ENCODE data around the gene ITCH.
"Not testable (repeated sequence)": the region's sequence is repeated elsewhere in the genome, so short reads cannot be mapped to it uniquely, and the experiment has no call there.

ITCH gene

GRCh38 chr20:34449674-34450592, 86.9 kb downstream of the ITCH start:
- no peak for DNase-seq (ENCODE audit: low read depth in 2 of 2, low spot score in 1 of 2)

GRCh38 chr20:34452281-34452982, 89.4 kb downstream of the ITCH start:
- no peak for DNase-seq (ENCODE audit: low read depth in 2 of 2, low spot score in 1 of 2)

DNA sequence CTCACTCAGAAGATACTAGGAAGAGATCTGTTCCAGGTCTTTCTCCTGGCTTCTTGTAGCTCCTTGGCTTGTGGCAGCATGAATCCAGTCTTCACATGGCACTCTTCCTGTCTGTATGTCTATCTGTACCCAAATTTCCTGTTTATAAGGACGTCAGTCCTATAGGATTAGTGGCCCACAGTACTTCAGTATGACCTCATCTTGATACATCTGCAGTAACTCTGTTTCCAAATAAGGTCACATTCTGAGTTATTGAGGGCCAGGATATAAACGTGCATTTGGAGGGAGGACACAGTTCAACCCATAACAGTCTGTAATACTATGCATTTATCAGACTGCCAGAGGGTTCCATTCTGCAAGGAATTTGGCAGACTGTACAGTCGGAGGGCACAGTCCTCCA, 95.6 kb downstream of the ITCH start:
- no peak for DNase-seq (ENCODE audit: low read depth in 2 of 2, low spot score in 1 of 2)

DNA sequence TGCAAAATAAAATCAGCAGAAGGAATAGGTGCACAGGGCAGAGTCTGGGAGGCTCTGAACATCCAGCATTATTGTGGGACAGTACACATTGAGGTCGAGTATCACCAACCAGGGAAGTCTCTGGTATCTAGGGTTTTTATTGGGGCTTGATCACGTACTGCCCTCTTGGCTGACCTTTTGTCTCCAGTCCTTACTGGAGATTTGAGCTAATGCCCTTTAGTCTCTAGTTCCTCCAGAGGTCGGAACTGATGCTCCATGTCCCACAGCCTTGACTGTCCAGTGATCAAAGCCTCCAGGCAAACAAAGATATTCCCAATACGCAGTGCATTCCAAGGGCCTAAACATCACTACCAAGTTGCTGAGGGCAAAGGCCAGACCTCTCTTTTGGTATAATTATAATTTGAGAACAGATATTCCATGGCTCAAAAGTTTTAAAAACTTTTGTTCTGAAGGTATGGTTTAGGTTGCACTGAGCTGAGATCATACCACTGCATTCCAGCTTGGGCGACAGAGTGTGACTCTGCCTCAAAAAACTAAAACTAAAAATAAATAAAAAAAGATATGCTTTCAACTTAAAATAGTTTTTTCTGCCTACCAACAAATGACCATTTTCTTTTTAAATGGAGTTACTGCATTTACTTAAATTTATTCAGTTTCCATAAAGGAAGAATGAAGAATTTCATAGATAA, 96.3 kb downstream of the ITCH start:
- no peak for DNase-seq (ENCODE audit: low read depth in 2 of 2, low spot score in 1 of 2)

GRCh38 chr20:34461779-34462087, 98.7 kb downstream of the ITCH start:
- no peak for DNase-seq (ENCODE audit: low read depth in 2 of 2, low spot score in 1 of 2)

GRCh38 chr20:34468951-34469350, 105.9 kb downstream of the ITCH start:
- no peak for DNase-seq (ENCODE audit: low read depth in 2 of 2, low spot score in 1 of 2)

- no peak for DNase-seq (ENCODE audit: low read depth in 2 of 2, low spot score in 1 of 2)
These were observed 109.3 kb downstream of the ITCH start for GRCh38 chr20:34472246-34472925.

- DNase-seq (ENCODE audit: low read depth in 2 of 2, low spot score in 1 of 2), result no peak
These were observed 110.3 kb downstream of the ITCH start for GRCh38 chr20:34473262-34473883.

GRCh38 chr20:34475979-34476736, 113.1 kb downstream of the ITCH start:
- DNase-seq (ENCODE audit: low read depth in 2 of 2, low spot score in 1 of 2), result peak; percentile 3 to 14

DNA sequence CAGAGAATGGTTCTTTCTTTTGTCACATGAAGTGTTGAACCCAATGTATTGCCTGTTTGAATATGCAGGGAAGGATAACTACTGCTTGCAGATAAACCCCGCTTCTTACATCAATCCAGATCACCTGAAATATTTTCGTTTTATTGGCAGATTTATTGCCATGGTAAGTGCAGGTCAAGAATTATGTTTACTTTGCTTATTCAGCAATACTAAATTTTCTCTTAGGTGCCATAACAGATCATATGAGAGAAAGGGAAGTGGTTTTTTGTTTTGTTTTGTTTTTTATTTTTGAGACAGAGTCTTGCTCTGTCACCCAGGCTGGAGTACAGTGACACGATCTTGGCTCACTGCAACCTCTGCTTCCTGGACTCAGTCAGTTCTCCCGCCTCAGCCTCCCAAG, 116.6 kb downstream of the ITCH start:
- no peak for DNase-seq (ENCODE audit: low read depth in 2 of 2, low spot score in 1 of 2)

- DNase-seq (ENCODE audit: low read depth in 2 of 2, low spot score in 1 of 2), result not testable (repeated sequence)
These were observed 119.1 kb downstream of the ITCH start for GRCh38 chr20:34482154-34482553.

- DNase-seq (ENCODE audit: low read depth in 2 of 2, low spot score in 1 of 2), result not testable (repeated sequence)
These were observed 120.6 kb downstream of the ITCH start for GRCh38 chr20:34483585-34484220.

DNA sequence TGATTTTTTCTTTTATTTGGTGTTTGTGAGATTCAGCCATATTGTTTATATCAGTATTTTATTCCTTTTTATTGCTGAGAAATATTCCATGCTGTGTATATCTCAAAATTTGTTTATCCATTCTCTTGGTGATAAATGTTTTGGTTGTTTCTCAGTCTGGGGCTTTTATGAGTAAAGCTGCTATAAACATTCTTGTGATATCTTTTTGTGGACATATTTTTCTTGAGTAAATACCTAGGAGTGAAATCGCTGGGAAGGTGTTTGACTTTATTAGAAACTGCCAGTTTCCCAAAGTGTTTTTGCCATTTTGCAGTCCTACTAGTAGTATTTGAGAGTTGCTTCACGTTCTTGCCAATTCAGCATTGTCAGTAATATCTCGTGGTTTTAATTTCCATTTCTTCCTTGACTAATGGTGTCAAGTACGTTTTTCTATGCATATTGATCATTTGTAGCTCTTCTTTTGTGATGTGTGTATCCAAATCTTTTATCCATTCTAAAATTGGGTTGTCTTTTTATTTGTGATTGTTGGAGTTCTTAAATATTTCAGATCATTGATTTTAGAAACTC, 122.1 kb downstream of the ITCH start:
- DNase-seq (ENCODE audit: low read depth in 2 of 2, low spot score in 1 of 2), result no peak

GRCh38 chr20:34491226-34491931, 128.3 kb downstream of the ITCH start:
- no peak for DNase-seq (ENCODE audit: low read depth in 2 of 2, low spot score in 1 of 2)

- DNase-seq (ENCODE audit: low read depth in 2 of 2, low spot score in 1 of 2), result no peak
These were observed 128.9 kb downstream of the ITCH start for GRCh38 chr20:34491932-34492509.

DNA sequence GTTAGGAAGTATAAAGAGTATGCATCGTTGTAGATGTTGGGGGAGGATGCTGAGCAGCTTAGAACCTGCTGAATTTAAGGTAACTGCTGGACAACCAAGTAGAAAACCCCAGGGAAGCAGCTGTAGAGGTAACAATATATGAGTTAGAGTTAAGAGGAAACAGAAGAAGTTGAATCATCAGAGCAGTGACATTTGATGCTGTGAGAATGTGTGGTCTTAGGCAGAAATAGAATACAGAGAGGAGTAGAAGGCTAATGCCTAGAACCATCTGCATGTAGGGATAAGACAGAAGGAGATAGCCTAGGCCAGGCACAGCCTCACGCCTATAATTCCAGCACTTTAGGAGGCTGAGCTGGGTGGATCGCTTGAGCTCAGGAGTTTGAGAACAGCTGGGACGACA, 130.6 kb downstream of the ITCH start:
- no peak for DNase-seq (ENCODE audit: low read depth in 2 of 2, low spot score in 1 of 2)

DNA sequence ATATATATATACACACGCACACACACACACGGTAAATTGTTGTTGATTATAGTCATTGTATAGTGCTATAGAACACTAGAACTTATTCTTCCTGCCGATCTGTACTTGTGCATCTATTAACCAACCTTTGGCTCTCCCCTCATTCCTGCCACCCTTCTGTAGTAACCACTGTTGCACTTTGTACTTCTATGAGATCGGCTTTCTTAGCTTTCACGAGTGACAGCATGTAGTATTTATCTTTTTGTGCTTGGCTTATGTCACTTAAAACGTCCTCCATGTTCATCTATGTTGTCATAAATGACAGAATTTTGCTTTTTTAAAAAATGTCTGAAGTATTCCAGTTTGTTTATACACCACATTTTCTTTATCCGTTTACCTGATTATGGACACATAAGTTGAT, 132.2 kb downstream of the ITCH start:
- no peak for DNase-seq (ENCODE audit: low read depth in 2 of 2, low spot score in 1 of 2)

- no peak for DNase-seq (ENCODE audit: low read depth in 2 of 2, low spot score in 1 of 2)
These were observed 132.8 kb downstream of the ITCH start for GRCh38 chr20:34495916-34496315.
